GM18907 (cell line): ENCODE results near the gene SV2A.
"Not testable (repeated sequence)": the region's sequence is repeated elsewhere in the genome, so short reads cannot be mapped to it uniquely, and the experiment has no call there.

Experiments used
- ATAC-seq: cut with Tn5 transposase; IDR thresholded peaks from one replicate; pipeline ENCODE4 v1.9.1; 2021; ENCODE audit warnings: mild to moderate bottlenecking, moderate library complexity; ENCODE audit not compliant: unreplicated experiment

The SV2A gene, protein sequence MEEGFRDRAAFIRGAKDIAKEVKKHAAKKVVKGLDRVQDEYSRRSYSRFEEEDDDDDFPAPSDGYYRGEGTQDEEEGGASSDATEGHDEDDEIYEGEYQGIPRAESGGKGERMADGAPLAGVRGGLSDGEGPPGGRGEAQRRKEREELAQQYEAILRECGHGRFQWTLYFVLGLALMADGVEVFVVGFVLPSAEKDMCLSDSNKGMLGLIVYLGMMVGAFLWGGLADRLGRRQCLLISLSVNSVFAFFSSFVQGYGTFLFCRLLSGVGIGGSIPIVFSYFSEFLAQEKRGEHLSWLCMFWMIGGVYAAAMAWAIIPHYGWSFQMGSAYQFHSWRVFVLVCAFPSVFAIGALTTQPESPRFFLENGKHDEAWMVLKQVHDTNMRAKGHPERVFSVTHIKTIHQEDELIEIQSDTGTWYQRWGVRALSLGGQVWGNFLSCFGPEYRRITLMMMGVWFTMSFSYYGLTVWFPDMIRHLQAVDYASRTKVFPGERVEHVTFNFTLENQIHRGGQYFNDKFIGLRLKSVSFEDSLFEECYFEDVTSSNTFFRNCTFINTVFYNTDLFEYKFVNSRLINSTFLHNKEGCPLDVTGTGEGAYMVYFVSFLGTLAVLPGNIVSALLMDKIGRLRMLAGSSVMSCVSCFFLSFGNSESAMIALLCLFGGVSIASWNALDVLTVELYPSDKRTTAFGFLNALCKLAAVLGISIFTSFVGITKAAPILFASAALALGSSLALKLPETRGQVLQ

GRCh38 chr1:149917571-149918144 is at the start of gene SV2A:
SV2A (minus strand) TSS chr1:149917844; CDS start chr1:149913840, 4,004 bp downstream.
- ATAC-seq: no peak

DNA sequence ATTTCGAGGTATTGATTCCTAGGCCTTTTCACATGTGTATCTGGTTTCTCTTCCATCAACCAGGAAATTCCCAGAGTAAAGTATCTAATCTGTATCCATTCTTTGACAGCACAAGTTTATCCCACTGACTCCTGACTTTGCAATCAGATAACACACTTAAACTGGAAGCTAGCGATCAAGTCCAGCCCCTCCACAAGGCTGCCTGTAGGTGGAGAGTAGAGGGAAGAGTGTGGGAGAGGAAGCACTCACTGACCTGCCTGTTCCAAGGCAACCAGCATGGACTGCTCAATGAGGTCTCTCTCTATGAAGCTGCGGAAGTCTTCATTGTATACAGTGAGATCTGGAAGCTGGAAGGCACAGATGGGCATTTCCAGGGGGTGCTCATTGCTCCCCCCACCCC is 49.4 kb upstream of the SV2A start:
- ATAC-seq: no peak

GRCh38 chr1:149966405-149966804 is 48.8 kb upstream of the SV2A start:
- no peak for ATAC-seq

DNA sequence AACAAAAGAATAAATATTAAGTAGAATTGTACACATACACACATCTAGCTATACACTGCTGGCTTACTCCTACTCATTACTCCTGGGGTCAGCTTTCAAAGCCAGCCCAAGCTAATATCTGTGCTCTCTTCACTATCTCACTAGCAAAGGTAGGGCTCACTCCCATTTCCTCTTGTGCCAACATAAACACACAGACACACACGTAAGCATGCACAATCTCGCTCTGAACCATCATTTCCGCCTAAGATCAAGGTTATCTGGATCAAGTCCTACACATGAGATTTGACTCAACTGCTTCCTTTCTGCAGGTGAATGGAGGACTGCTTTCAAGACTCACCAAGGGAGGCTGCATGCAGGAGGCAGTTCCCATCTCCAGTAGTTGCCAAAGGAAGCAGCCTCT is 47.8 kb upstream of the SV2A start:
- no peak for ATAC-seq

DNA sequence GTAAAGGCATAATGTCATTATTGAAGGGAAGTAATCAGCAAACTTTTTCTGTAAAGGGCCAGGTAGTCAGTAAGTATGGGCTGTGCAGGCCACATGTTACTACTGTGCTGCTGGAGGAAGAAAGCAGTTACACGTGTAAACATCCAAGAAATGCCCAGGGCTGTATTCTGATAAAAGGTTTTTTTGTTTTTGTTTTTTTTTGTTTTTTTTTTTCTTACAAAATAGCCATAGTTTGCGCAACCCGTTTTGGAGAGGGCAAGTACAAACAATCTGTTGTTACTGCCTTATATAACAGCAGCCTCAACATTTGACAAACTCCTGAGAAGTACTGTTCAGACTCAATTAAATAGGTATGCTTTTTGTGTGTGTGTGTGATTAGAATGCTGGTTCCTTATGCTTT is 45.7 kb upstream of the SV2A start:
- no peak for ATAC-seq

- ATAC-seq: no peak
Observed at GRCh38 chr1:149962736-149963135, 45.1 kb upstream of the SV2A start.

DNA sequence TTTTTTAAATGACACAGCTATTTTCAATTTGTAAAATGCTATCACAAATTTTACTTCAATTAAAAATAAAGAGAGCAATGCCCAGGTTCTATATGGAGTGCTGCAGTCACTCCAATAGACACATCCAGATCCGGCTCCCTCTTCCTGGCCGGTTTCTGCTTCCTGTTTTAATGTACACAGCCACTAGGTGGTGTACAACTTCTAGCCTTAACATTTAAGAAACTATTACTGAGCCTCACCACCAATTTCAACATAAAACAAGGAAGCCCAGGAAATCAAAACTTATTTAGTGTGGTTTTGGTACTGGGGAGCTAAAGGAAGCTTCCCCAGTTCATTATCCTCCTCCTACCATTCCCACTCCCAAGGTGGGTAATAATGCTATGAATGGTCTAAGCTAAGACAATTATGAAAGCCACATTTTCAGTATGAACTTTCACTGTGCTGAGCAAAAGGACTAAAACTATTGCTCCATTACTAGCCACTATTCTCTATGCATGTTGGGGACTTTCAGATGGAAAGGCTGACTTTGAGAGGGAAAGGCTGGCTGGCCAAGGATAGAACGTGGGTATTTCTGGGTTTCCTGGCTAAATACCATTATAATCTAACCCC is 44.5 kb upstream of the SV2A start:
- ATAC-seq: no peak

GRCh38 chr1:149957548-149957947 is 39.9 kb upstream of the SV2A start:
- ATAC-seq: not testable (repeated sequence)

DNA sequence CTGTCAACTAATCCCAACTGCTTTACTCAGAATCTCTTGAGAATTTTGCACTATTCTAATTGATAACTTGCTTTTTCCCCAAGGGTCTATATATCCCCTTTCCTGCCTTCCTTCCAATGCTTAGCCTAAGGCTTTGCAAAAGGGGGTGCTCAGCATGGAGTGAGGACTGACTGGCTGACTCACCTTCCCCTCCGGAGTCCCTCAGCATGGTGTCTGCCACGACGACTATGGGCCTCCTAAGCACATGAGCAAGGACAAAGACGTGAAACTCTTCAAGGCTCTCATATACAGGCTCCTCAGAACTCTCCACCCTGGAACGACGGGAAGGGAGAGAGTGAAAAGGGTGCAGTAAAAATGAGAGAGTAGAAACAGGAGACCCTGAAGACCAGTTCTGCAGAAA is 32.3 kb upstream of the SV2A start:
- no peak for ATAC-seq

DNA sequence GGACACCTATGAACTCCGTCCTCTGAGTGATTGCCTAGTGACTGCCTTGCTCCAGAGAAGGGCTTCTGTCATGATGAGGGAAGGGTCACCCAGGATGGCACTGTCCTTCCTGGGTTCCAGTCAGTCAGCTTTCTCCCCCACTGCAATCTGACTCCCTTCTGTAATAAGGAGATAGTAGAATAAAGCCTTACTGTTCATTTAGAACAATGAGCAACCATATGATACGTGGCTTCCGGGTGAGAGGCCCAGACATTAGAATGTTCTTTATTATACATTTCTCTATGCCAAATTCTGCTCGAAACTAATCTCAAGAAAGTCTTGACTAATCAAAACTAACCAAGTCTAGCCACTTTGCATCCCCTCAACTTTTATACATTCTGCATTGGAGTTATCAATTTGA is 27.6 kb upstream of the SV2A start:
- ATAC-seq: no peak

DNA sequence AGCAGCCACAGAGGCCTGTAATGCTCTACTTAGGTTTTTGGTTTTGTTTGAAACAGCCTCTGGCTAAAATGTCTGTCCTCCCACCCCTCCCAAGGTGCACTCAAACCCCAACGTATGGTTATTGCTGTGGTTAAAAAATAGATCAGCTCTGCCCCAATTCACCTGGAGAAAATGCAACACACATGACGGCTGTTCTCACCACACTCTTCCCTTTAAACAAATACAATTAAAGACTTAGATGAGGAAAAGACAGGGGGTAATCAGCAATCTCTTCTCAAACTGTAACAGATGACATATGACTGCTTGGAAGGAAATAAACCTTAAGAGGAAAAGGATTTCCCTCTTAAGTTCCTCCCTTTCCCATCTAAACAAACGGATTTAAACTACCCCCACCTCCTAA is 25.2 kb upstream of the SV2A start:
- ATAC-seq: no peak

DNA sequence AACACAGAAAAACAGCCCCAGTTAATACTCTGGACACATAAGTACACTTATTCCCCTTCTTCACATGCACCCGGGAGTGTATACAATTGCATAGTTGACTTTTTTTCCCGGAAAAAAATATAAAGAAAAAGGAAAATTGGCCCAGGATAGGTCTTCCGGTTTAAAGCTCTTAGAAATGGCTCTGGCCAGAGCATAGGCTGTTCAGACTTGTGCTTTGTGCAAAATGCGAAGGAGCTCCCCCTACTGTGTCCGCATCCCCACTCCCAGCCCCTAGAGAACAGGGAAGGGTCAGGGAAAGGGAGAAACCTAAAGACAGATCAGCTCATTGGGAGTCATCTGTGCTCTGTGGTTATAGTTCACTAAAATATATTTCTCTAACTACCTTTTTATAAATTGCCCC is 24.6 kb upstream of the SV2A start:
- ATAC-seq: no peak

GRCh38 chr1:149940427-149940826 is 22.8 kb upstream of the SV2A start:
- ATAC-seq: no peak

GRCh38 chr1:149938668-149939003 is 21.0 kb upstream of the SV2A start:
- not testable (repeated sequence) for ATAC-seq

DNA sequence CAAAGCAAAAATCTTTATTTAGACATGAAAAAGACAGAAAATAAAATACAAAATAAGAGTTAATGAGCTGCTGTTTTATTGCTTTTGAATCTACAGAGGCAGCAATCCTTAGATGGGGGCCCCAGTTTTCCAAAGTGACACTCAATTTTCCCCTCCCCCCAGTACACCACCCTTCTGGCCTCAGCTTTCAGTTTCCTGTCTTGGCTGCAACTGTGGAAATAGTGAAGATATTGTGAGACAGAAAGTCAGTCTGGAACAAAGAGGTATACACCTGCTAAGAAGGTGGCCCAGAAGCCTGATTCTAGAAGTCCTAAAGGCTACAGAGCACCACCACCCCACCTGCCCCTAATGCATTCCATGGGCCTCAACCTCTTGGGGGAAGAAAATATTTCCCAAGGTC is 20.1 kb upstream of the SV2A start:
- no peak for ATAC-seq

DNA sequence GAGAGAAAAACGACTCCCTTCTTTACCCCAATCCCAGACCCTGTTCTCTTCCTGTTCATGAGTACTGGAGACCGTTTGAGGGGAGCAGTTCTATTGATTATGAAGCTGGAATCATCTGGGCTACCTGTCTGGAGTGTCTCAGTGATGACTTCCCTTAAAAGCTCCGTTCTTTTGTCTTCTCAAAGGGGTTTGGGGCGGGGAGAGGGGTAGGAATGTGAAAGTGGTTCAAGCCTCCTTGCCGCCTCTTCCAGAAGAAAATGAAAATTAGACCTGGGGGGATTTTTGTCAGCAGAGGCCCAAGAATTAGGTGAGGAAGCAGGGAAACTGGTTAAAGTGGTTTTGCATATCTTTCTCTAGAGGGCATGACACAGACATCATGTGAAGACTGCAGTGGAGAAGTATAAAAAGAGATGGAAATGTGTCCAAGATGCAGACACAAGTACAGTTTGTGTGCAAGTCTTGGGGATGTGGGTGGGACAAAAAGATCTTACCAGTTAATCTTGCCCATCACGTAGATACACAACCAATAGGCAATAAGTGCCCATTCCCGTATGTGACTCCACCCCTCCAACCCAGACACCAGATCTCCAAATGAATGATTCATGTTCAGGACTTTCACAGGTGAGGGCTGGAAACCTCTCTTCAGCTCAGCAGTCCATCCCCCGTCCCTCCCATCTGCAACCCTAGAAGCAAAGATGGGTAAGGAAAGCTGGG is 19.5 kb upstream of the SV2A start:
- no peak for ATAC-seq

GRCh38 chr1:149936170-149936991 is 18.7 kb upstream of the SV2A start, which contains the start of gene MTMR11:
MTMR11 (minus strand) TSS chr1:149936879; CDS start chr1:149936647, 232 bp downstream.
- ATAC-seq: no peak

- ATAC-seq: no peak
Observed at GRCh38 chr1:149934356-149934755, 16.7 kb upstream of the SV2A start.

- no peak for ATAC-seq
Observed at GRCh38 chr1:149933208-149933607, 15.6 kb upstream of the SV2A start.

GRCh38 chr1:149932474-149932873 is 14.8 kb upstream of the SV2A start:
- no peak for ATAC-seq
